Mucosa of stomach (tissue), 1 donor: ENCODE measurements around the gene CERS6.
"Not testable (repeated sequence)": the region's sequence is repeated elsewhere in the genome, so short reads cannot be mapped to it uniquely, and the experiment has no call there.

ENCODE experiments used
- H3K27me3 ChIP-seq: one replicate; pipeline ENCODE4 v1.7.0; 2013; ENCODE audit warnings: mild to moderate bottlenecking, low read length; ENCODE audit not compliant: control insufficient read depth, insufficient read depth
- H3K36me3 ChIP-seq: one replicate; pipeline ENCODE4 v1.7.0; 2013; ENCODE audit warnings: low read length; ENCODE audit not compliant: control insufficient read depth, insufficient read depth
- H3K4me1 ChIP-seq: one replicate; pipeline ENCODE4 v1.7.0; 2013; ENCODE audit warnings: mild to moderate bottlenecking, low read length; ENCODE audit not compliant: control insufficient read depth, insufficient read depth
- H3K4me3 ChIP-seq: one replicate; pipeline ENCODE4 v1.7.0; 2013; ENCODE audit warnings: low read length
- H3K9ac ChIP-seq: one replicate; pipeline ENCODE4 v1.7.0; 2013; ENCODE audit warnings: mild to moderate bottlenecking, low read length, moderate library complexity
- H3K9me3 ChIP-seq: one replicate; pipeline ENCODE4 v1.7.0; 2013; ENCODE audit warnings: mild to moderate bottlenecking, low read length, moderate library complexity; ENCODE audit not compliant: control insufficient read depth
- donor health status: Pancreatic carcinoma.

Gene CERS6

GRCh38 chr2:168649105-168649504 lies 193.0 kb downstream of the CERS6 start:
- H3K4me3 ChIP-seq: no peak overlapping the region
- peaks cover 3% of the 10 kb centered on the region for H3K4me1 ChIP-seq
- H3K9ac ChIP-seq: no peak overlapping the region
- H3K9me3 ChIP-seq: no peaks in the 10 kb centered on the region
- no peaks in the 10 kb centered on the region for H3K27me3 ChIP-seq
- H3K36me3 ChIP-seq: no peaks in the 10 kb centered on the region

DNA sequence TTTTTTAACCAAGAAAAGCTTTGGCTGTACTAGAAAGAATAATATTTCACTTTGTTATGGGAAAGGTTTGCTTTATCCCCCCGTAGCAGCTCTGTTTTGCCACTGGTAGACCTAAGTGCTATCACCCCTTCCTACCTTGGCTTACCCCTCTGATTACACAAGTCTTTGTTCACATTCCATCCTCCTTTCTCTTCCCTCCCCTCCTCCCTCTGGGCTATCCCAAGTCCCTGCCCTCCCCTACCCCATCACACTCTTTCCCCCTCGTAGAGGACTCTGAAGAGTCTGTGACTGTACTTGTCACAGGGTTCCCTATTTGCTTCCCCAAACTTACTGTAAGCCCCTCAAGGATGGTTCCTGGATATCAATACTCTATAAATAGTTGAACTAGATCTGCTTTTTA lies 193.5 kb downstream of the CERS6 start:
- H3K27me3 ChIP-seq: no peaks in the 10 kb centered on the region
- H3K4me1 ChIP-seq: peaks cover 3% of the 10 kb centered on the region
- H3K36me3 ChIP-seq: no peaks in the 10 kb centered on the region
- no peak overlapping the region for H3K4me3 ChIP-seq
- H3K9ac ChIP-seq: no peak overlapping the region
- no peaks in the 10 kb centered on the region for H3K9me3 ChIP-seq

GRCh38 chr2:168650139-168650538 lies 194.1 kb downstream of the CERS6 start:
- Histone ChIP-seq H3K36me3 (no peaks in the 10 kb centered on the region), H3K4me3 (no peak overlapping the region), H3K4me1 (peaks cover 3% of the 10 kb centered on the region), H3K27me3 (no peaks in the 10 kb centered on the region), H3K9ac (no peak overlapping the region), H3K9me3 (no peaks in the 10 kb centered on the region)

DNA sequence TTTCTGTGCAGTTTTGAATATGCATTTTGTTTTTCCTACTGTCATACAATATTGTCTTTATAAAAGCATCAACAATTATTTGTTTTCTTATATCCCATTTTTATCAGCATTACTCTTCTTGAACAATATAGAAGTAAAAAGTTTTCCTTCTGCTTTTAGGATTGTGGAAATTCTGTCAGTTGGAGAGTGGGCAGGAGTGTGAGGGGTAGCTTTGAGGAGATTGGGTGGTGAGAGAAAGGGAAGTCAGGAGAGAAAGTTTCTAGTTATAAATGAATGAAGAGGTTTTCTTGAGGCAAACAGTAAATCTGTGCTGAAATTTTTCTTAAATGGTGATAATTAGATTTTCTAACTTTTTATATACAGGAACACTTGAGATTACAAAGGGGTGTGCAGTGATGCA lies 194.7 kb downstream of the CERS6 start:
- no peaks in the 10 kb centered on the region for H3K9me3 ChIP-seq
- H3K4me3 ChIP-seq: no peak overlapping the region
- peaks cover 3% of the 10 kb centered on the region for H3K4me1 ChIP-seq
- no peaks in the 10 kb centered on the region for H3K36me3 ChIP-seq
- H3K27me3 ChIP-seq: no peaks in the 10 kb centered on the region
- no peak overlapping the region for H3K9ac ChIP-seq

GRCh38 chr2:168652997-168653921 lies 197.2 kb downstream of the CERS6 start:
- Histone ChIP-seq H3K4me3 (no peak overlapping the region), H3K4me1 (peaks cover 3% of the 10 kb centered on the region), H3K27me3 (no peaks in the 10 kb centered on the region)

DNA sequence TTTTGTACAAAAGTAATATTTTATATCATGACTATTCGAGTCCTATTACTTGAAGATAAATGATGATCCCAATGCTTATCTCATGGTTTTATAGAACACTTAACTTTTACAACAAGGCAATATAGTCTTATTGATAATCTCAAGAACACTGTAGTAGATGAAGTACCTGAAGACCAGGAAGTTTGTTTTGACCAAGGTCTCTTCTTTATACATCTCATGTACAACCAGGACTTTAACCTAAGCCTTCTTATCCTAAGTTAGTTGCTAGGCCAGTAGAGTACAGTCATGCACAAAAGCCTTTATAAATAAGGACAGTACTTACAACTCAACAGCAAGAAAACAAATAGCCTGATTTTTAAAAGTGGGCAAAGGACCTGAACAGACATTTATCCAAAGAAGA lies 198.6 kb downstream of the CERS6 start:
- H3K4me3 ChIP-seq: no peak overlapping the region
- H3K9ac ChIP-seq: no peak overlapping the region
- H3K4me1 ChIP-seq: peaks cover 3% of the 10 kb centered on the region
- no peaks in the 10 kb centered on the region for H3K27me3 ChIP-seq
- H3K9me3 ChIP-seq: no peaks in the 10 kb centered on the region
- H3K36me3 ChIP-seq: no peaks in the 10 kb centered on the region

More at GRCh38 chr2:168652997-168653921, 197.2 kb downstream of the CERS6 start:
- Histone ChIP-seq H3K9ac (no peak overlapping the region), H3K9me3 (no peaks in the 10 kb centered on the region), H3K36me3 (no peaks in the 10 kb centered on the region)

GRCh38 chr2:168655207-168655606 lies 199.1 kb downstream of the CERS6 start:
- no peaks in the 10 kb centered on the region for H3K4me1 ChIP-seq
- no peak overlapping the region for H3K4me3 ChIP-seq
- no peaks in the 10 kb centered on the region for H3K27me3 ChIP-seq
- H3K36me3 ChIP-seq: no peaks in the 10 kb centered on the region
- no peaks in the 10 kb centered on the region for H3K9me3 ChIP-seq
- H3K9ac ChIP-seq: no peak overlapping the region

DNA sequence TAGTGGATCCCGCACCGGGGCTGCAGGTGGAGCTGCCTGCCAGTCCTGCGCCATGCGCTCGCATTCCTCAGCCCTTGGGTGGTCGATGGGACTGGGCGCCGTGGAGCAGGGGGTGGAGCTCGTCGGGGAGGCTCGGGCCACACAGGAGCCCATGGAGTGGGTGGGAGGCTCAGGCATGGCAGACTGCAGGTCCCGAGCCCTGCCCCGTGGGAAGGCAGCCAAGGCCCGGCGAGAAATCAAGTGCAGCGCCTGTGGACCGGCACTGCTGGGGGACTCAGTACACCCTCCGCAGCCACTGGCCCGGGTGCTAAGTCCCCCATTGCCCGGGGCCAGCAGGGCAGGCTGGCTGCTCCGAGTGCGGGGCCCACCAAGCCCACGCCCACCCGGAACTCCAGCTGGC lies 201.3 kb downstream of the CERS6 start:
- H3K9ac ChIP-seq, H3K4me1 ChIP-seq, H3K9me3 ChIP-seq, H3K36me3 ChIP-seq, H3K27me3 ChIP-seq, H3K4me3 ChIP-seq: not testable (repeated sequence)

DNA sequence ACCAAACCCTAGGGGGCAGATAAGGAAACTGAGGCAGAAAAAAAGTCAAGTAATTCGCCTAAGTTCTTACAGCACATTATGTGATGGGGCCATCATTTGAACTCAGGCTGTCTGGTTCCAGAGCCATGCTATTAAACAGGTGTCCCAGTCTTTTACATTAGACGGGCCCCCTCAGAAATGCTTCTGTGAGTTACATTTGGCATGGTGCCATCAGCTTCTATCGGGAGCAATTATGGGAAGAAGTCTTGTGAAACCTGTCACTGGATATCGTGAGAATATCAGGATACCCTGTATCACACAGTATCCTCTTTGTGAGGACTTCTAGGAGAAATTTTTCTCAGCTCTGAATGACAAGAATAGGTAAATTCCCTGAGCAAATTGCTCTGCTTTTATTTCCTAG lies 202.6 kb downstream of the CERS6 start:
- no peaks in the 10 kb centered on the region for H3K27me3 ChIP-seq
- no peak overlapping the region for H3K9ac ChIP-seq
- no peak overlapping the region for H3K4me3 ChIP-seq
- no peaks in the 10 kb centered on the region for H3K9me3 ChIP-seq
- H3K4me1 ChIP-seq: no peaks in the 10 kb centered on the region
- H3K36me3 ChIP-seq: no peaks in the 10 kb centered on the region

- H3K4me1 ChIP-seq: no peaks in the 10 kb centered on the region
- H3K4me3 ChIP-seq: no peak overlapping the region
- no peaks in the 10 kb centered on the region for H3K36me3 ChIP-seq
- no peaks in the 10 kb centered on the region for H3K9me3 ChIP-seq
- H3K9ac ChIP-seq: no peak overlapping the region
- H3K27me3 ChIP-seq: no peaks in the 10 kb centered on the region
These were observed 205.1 kb downstream of the CERS6 start for GRCh38 chr2:168660870-168661862.

DNA sequence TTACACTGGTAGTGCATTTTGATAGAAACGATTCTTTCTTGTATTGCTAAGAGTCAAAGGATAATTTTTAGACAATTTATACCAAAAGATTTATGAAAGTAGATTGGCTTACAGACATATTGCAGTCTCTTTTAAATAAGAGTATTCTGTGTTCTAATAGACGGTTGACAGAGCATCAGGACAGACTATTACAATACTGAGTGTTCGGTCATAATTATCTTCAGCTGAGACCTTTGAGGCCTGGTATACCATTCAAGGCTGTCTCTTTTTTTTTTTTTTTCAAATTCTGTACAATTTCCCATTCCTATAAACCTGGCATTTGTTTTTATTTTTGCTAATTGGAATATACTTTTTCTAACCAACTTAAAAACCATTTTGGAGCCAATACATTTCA lies 205.8 kb downstream of the CERS6 start:
- H3K27me3 ChIP-seq: no peaks in the 10 kb centered on the region
- H3K4me1 ChIP-seq: peaks cover 6% of the 10 kb centered on the region
- no peaks in the 10 kb centered on the region for H3K9me3 ChIP-seq
- no peak overlapping the region for H3K9ac ChIP-seq
- H3K4me3 ChIP-seq: no peak overlapping the region
- no peaks in the 10 kb centered on the region for H3K36me3 ChIP-seq

DNA sequence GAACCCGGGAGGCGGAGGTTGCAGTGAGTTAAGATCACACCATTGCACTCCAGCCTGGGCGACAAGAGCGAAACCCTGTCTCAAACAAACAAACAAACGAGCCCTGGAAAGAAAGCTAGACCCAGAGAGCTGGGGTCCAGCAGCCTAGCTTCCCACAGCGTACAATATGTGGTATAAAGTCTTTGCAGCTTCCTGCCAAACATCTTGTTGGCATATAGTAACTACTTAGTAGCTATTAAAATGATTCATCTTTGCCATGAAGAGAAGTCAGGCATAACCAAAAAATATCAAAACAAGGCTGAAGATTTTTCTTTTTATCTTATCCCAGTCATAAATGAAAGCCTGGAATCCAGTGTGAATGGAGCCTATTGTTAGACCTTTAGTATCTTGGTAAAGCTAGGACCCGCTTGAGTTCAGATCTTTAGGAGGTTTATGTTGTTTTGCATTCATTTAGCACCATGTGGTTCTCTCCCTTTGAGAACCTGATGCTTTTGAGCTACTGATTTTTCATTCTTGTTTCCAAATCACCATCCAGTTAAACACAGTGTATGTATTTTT lies 206.7 kb downstream of the CERS6 start:
- Histone ChIP-seq H3K4me3 (no peak overlapping the region), H3K9me3 (no peaks in the 10 kb centered on the region), H3K36me3 (no peaks in the 10 kb centered on the region), H3K9ac (no peak overlapping the region), H3K27me3 (no peaks in the 10 kb centered on the region), H3K4me1 (peaks cover 14% of the 10 kb centered on the region)
